Measurements from ENCODE around the gene PCDHB10. TPM values are rescaled to one million over a fixed set of nuclear protein-coding genes. Genes with fewer than 3 reads are reported as not detected.

The PCDHB10 gene
- total RNA-seq, 1 experiment from 2014 or later: not detected

DNA sequence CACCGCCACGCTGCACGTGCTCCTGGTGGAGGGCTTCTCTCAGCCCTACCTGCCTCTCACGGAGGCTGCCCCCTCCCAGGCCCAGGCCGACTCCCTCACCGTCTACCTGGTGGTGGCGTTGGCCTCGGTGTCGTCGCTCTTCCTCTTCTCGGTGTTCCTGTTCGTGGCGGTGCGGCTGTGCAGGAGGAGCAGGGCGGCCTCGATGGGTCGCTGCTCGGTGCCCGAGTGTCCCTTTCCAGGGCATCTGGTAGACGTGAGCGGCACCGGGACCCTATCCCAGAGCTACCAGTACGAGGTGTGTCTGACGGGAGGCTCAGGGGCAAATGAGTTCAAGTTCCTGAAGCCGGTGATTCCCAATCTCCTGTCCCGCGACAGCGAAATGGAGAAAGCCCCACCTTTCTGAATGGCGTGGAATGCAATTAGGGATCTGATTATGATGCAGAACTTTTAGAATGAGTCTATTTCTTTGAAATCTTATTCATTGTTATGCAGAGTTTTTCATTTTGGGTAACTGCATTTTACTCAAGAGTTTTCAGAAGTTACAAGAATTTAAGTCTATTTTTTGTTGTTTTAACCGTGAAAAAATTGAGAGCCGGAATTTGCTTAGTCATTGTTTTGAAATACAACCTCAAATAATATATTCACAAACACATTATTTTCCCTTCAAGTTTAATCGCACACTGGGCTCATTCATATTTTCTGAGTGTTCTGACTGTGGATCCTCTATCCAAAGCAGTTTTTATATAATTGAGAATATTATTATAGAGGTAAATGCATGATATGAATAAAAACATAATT lies 44.6 kb downstream of the PCDHB10 start:
- no peak for ATAC-seq
- POLR2A ChIA-PET: no interaction called here
- no peaks in the 10 kb centered on the region for H3K27me3 ChIP-seq (ENCODE audit: insufficient read depth, low read length)
- no peaks in the 10 kb centered on the region for H3K36me3 ChIP-seq (ENCODE audit: control insufficient read depth in 1 of 2, insufficient read depth in 2 of 2, low read length in 2 of 2)
- intact Hi-C loops (cut with micrococcal nuclease): no loop called here
- H4K20me1 ChIP-seq (ENCODE audit: insufficient read depth): no peaks in the 10 kb centered on the region
- RAD21 ChIA-PET (ENCODE audit: low non-redundant PET in 1 of 2, low total read pairs in 2 of 2, uncharacterized antibody in 2 of 2, unreplicated experiment in 2 of 2): no interaction called here
- H3K9ac ChIP-seq (ENCODE audit: low read length): no peak overlapping the region
- no peaks in the 10 kb centered on the region for H3K79me2 ChIP-seq (ENCODE audit: insufficient read depth, low read length)
- peaks cover 0 to 6% of the 10 kb centered on the region in 2 experiments; a peak in 2 of 4 replicates for H3K9me3 ChIP-seq (ENCODE audit: control insufficient read depth in 1 of 2, insufficient read depth in 1 of 2, low read depth in 1 of 2, low read length in 2 of 2)
- H3K4me2 ChIP-seq (ENCODE audit: low read length): no peak overlapping the region
- H3K9me2 ChIP-seq (ENCODE audit: insufficient read depth): no peaks in the 10 kb centered on the region
- H3K4me3 ChIP-seq (replicated peaks in 1 of 2; ENCODE audit: low read depth in 1 of 2, low read length in 2 of 2): no peak overlapping the region
- TF ChIP-seq ZNF274 (IDR thresholded peaks at IDR 0.05; ENCODE audit: low read depth, low read length) (no peak), ZFX (IDR thresholded peaks at IDR 0.05) (no peak), SIN3A (IDR thresholded peaks at IDR 0.05; ENCODE audit: low read depth) (no peak), JUND (IDR thresholded peaks at IDR 0.05) (no peak), TCF7L2 (IDR thresholded peaks at IDR 0.05; ENCODE audit: borderline replicate concordance, extremely low read depth, insufficient read depth, insufficient read length) (no peak), EZH2phosphoT487 (IDR thresholded peaks at IDR 0.05; ENCODE audit: borderline replicate concordance) (no peak), FOSL1 (IDR thresholded peaks at IDR 0.05; ENCODE audit: low read depth) (no peak), POLR2A (IDR thresholded peaks at IDR 0.05; ENCODE audit: borderline replicate concordance, extremely low read depth, insufficient read depth, insufficient read length) (no peak), CEBPB (IDR thresholded peaks at IDR 0.05; ENCODE audit: low read depth) (no peak)
- TF ChIP-seq, protein P1, sequence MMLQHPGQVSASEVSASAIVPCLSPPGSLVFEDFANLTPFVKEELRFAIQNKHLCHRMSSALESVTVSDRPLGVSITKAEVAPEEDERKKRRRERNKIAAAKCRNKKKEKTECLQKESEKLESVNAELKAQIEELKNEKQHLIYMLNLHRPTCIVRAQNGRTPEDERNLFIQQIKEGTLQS (IDR thresholded peaks at IDR 0.05): no peak
- BruUV-seq (replicated peaks): no TSS peak
- H3K4me1 ChIP-seq (ENCODE audit: control insufficient read depth in 1 of 2, insufficient read depth in 2 of 2, low read length in 2 of 2): no peaks in the 10 kb centered on the region
- CTCF ChIA-PET: no interaction called here
- no peak for DNase-seq (ENCODE audit: low read depth, low spot score)
- no peak overlapping the region for H3K27ac ChIP-seq (ENCODE audit: low read depth, low read length)
- H2AFZ ChIP-seq (ENCODE audit: low read depth, low read length, poor library complexity, severe bottlenecking): no peak overlapping the region

DNA sequence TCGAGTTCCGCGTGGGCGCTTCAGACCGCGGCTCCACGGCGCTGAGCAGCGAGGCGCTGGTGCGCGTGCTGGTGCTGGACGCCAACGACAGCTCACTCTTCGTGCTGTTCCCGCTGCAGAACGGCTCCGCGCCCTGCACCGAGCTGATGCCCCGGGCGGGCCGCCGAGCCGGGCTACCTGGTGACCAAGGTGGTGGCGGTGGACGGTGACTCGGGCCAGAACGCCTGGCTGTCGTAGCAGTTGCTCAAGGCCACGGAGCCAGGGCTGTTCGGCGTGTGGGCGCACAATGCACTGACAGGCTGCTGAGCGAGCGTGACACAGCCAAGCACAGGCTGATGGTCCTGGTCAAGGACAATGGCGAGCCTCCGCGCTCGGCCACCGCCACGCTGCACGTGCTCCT lies 49.3 kb downstream of the PCDHB10 start:
- H3K79me2 ChIP-seq (ENCODE audit: insufficient read depth, low read length): no peaks in the 10 kb centered on the region
- no peak for ATAC-seq
- H3K4me3 ChIP-seq (replicated peaks in 1 of 2; ENCODE audit: low read depth in 1 of 2, low read length in 2 of 2): no peak overlapping the region
- peaks cover 0 to 3% of the 10 kb centered on the region in 2 experiments; a peak in 2 of 4 replicates for H3K9me3 ChIP-seq (ENCODE audit: control insufficient read depth in 1 of 2, insufficient read depth in 1 of 2, low read depth in 1 of 2, low read length in 2 of 2)
- ChIA-PET CTCF (no interaction called here), POLR2A (no interaction called here), RAD21 (ENCODE audit: low non-redundant PET in 1 of 2, low total read pairs in 2 of 2, uncharacterized antibody in 2 of 2, unreplicated experiment in 2 of 2) (no interaction called here)
- no peak for DNase-seq (ENCODE audit: low read depth, low spot score)
- H4K20me1 ChIP-seq (ENCODE audit: insufficient read depth): no peaks in the 10 kb centered on the region
- no peaks in the 10 kb centered on the region for H3K27me3 ChIP-seq (ENCODE audit: insufficient read depth, low read length)
- no peak overlapping the region for H2AFZ ChIP-seq (ENCODE audit: low read depth, low read length, poor library complexity, severe bottlenecking)
- no peaks in the 10 kb centered on the region for H3K4me1 ChIP-seq (ENCODE audit: control insufficient read depth in 1 of 2, insufficient read depth in 2 of 2, low read length in 2 of 2)
- intact Hi-C loops (cut with micrococcal nuclease): no loop called here
- no TSS peak for BruUV-seq (replicated peaks)
- no peaks in the 10 kb centered on the region for H3K36me3 ChIP-seq (ENCODE audit: control insufficient read depth in 1 of 2, insufficient read depth in 2 of 2, low read length in 2 of 2)
- H3K9me2 ChIP-seq (ENCODE audit: insufficient read depth): no peaks in the 10 kb centered on the region
- no peak overlapping the region for H3K27ac ChIP-seq (ENCODE audit: low read depth, low read length)
- no peak overlapping the region for H3K9ac ChIP-seq (ENCODE audit: low read length)
- no peak overlapping the region for H3K4me2 ChIP-seq (ENCODE audit: low read length)
- no peak for TF ChIP-seq POLR2A (IDR thresholded peaks at IDR 0.05; ENCODE audit: borderline replicate concordance, extremely low read depth, insufficient read depth, insufficient read length)
- TF ChIP-seq EZH2 (IDR thresholded peaks at IDR 0.05): no peak
- TF ChIP-seq CBX3 (IDR thresholded peaks at IDR 0.05; ENCODE audit: low read depth): no peak
- TF ChIP-seq FOSL1 (IDR thresholded peaks at IDR 0.05; ENCODE audit: low read depth): no peak
- TF ChIP-seq ZNF274 (IDR thresholded peaks at IDR 0.05; ENCODE audit: low read depth, low read length): no peak
- no peak for TF ChIP-seq ELF1 (IDR thresholded peaks at IDR 0.05; ENCODE audit: borderline replicate concordance, low read depth)
- no peak for TF ChIP-seq JUND (IDR thresholded peaks at IDR 0.05)
- TF ChIP-seq, protein P2, sequence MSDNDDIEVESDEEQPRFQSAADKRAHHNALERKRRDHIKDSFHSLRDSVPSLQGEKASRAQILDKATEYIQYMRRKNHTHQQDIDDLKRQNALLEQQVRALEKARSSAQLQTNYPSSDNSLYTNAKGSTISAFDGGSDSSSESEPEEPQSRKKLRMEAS (IDR thresholded peaks at IDR 0.05): no peak
- TF ChIP-seq SIN3A (IDR thresholded peaks at IDR 0.05; ENCODE audit: low read depth): no peak
- TF ChIP-seq YY1 (IDR thresholded peaks at IDR 0.05; ENCODE audit: extremely low read depth, insufficient replicate concordance, low read depth, low read length): no peak
- TF ChIP-seq, protein P3, sequence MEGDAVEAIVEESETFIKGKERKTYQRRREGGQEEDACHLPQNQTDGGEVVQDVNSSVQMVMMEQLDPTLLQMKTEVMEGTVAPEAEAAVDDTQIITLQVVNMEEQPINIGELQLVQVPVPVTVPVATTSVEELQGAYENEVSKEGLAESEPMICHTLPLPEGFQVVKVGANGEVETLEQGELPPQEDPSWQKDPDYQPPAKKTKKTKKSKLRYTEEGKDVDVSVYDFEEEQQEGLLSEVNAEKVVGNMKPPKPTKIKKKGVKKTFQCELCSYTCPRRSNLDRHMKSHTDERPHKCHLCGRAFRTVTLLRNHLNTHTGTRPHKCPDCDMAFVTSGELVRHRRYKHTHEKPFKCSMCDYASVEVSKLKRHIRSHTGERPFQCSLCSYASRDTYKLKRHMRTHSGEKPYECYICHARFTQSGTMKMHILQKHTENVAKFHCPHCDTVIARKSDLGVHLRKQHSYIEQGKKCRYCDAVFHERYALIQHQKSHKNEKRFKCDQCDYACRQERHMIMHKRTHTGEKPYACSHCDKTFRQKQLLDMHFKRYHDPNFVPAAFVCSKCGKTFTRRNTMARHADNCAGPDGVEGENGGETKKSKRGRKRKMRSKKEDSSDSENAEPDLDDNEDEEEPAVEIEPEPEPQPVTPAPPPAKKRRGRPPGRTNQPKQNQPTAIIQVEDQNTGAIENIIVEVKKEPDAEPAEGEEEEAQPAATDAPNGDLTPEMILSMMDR (IDR thresholded peaks at IDR 0.05 in 2 of 3, conservative IDR thresholded peaks at IDR 0.05 in 1 of 3; ENCODE audit: borderline replicate concordance in 1 of 3, insufficient read depth in 1 of 3, low read depth in 2 of 3, low read length in 2 of 3): no peak
- TF ChIP-seq CEBPB (IDR thresholded peaks at IDR 0.05; ENCODE audit: low read depth): no peak
- no peak for TF ChIP-seq SRF (IDR thresholded peaks at IDR 0.05; ENCODE audit: low read depth)

Data from HCT116 (cell line).